Parathyroid adenoma (tissue), 2 donors: ENCODE results near the gene NCKAP5.
"Not testable (repeated sequence)": the region's sequence is repeated elsewhere in the genome, so short reads cannot be mapped to it uniquely, and the experiment has no call there.

ENCODE experiments used
- H2AFZ ChIP-seq: fragments of 300-600 bp; sonication (generic); one replicate; pipeline ENCODE4 v1.7.0; 2017; ENCODE audit warnings: antibody characterized with exemption, mild to moderate bottlenecking
- H3K27ac ChIP-seq: fragments of 300-600 bp; sonication (generic); one replicate; pipeline ENCODE4 v1.7.0; 2017
- H3K27me3 ChIP-seq: fragments of 300-600 bp; sonication (generic); one replicate; pipeline ENCODE4 v1.7.0; 2017; ENCODE audit warnings: low read length; ENCODE audit not compliant: control insufficient read depth, insufficient read depth
- H3K36me3 ChIP-seq: fragments of 300-600 bp; sonication (generic); one replicate; pipeline ENCODE4 v1.7.0; 2017; ENCODE audit warnings: low read length; ENCODE audit not compliant: control insufficient read depth, insufficient read depth
- H3K4me1 ChIP-seq: fragments of 300-600 bp; sonication (generic); one replicate; pipeline ENCODE4 v1.7.0; 2017; ENCODE audit warnings: control low read depth
- H3K4me2 ChIP-seq: fragments of 300-600 bp; sonication (generic); one replicate; pipeline ENCODE4 v1.7.0; 2017; ENCODE audit warnings: low read length
- H3K4me3 ChIP-seq: fragments of 300-600 bp; sonication (generic); one replicate; pipeline ENCODE4 v1.7.0; 2017; ENCODE audit warnings: low read depth, low read length
- H3K79me2 ChIP-seq: fragments of 300-600 bp; sonication (generic); one replicate; pipeline ENCODE4 v1.7.0; 2017; ENCODE audit warnings: control low read depth
- H3K9ac ChIP-seq: fragments of 300-600 bp; sonication (generic); one replicate; pipeline ENCODE4 v1.7.0; 2017; ENCODE audit warnings: mild to moderate bottlenecking
- H3K9me3 ChIP-seq: fragments of 300-600 bp; sonication (generic); one replicate; pipeline ENCODE4 v1.7.0; 2017; ENCODE audit warnings: low read length; ENCODE audit not compliant: control insufficient read depth
- TF ChIP-seq, protein P1 (sequence below): fragments of 300-600 bp; sonication (generic); IDR thresholded peaks from one replicate; pipeline ENCODE4 v1.7.0; 2017; ENCODE audit warnings: antibody characterized with exemption, mild to moderate bottlenecking
- donor health status: primary hyperparathyroidism.

Gene NCKAP5

DNA sequence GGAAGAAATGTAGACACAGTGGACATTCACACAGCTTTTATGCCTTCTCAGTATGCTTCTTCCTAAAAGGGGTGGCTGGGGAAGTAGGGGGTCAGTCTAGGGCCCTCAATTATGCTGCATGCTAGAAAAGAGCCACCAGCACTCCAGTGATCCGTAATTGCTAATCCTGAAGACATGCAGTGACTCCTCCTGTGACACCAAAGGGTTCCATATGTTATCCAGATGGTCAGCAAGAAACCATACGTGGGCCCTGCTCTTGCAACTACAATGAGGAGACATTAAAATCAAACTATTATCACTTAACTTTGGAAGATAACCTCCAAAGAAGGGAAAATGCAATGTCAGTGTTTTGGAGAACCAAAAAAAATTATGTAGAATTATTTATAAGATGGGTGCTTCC is 754.8 kb downstream of the NCKAP5 start:
- Histone ChIP-seq H3K4me1 (no peaks in the 10 kb centered on the region), H2AFZ (no peak overlapping the region), H3K4me2 (no peak overlapping the region), H3K9ac (no peak overlapping the region), H3K9me3 (no peaks in the 10 kb centered on the region), H3K27ac (no peak overlapping the region), H3K79me2 (no peaks in the 10 kb centered on the region), H3K27me3 (no peaks in the 10 kb centered on the region), H3K4me3 (no peak overlapping the region), H3K36me3 (no peaks in the 10 kb centered on the region)
- TF ChIP-seq, protein P1, sequence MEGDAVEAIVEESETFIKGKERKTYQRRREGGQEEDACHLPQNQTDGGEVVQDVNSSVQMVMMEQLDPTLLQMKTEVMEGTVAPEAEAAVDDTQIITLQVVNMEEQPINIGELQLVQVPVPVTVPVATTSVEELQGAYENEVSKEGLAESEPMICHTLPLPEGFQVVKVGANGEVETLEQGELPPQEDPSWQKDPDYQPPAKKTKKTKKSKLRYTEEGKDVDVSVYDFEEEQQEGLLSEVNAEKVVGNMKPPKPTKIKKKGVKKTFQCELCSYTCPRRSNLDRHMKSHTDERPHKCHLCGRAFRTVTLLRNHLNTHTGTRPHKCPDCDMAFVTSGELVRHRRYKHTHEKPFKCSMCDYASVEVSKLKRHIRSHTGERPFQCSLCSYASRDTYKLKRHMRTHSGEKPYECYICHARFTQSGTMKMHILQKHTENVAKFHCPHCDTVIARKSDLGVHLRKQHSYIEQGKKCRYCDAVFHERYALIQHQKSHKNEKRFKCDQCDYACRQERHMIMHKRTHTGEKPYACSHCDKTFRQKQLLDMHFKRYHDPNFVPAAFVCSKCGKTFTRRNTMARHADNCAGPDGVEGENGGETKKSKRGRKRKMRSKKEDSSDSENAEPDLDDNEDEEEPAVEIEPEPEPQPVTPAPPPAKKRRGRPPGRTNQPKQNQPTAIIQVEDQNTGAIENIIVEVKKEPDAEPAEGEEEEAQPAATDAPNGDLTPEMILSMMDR: no peak

DNA sequence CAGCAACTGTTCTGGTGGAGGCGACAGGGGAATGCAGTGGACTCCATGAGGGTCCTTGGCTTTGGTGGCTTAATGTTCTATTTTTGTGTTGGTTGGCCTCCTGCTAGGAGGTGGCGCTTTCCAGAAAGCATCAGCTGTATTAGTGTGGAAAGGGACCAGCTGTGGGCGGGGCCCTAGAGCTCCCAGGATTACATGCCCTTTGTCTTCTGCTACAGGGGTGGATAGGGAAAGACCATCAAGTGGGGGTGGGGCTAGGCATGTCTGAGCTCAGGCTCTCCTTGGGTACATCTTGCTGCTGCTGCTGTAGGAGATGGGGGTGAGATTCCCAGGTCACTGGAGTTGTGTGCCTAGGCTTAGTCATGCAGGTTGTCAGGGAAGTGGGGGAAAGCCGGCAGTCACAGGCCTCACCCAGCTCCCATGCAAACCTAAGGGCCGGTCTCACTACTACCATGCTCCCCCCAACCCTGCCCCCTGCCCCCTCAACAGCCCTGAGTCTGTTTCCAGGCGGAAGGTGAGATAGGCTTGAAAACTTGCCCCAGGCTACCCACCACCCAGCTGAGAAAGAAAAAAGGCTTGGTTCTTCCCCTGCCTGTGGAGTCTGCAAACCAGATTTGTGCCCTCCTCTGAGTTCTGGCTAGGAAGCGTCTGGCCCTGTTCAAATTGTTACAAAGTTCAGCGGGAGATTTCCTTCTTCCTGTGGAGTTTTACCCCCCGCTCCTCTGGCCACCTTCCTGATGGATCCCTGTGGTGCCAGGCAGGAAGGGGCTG is 756.9 kb downstream of the NCKAP5 start:
- Histone ChIP-seq H3K27ac (no peak overlapping the region), H3K4me3 (no peak overlapping the region), H3K27me3 (no peaks in the 10 kb centered on the region), H3K9ac (no peak overlapping the region), H2AFZ (no peak overlapping the region), H3K79me2 (no peaks in the 10 kb centered on the region), H3K9me3 (no peaks in the 10 kb centered on the region), H3K36me3 (no peaks in the 10 kb centered on the region), H3K4me1 (no peaks in the 10 kb centered on the region), H3K4me2 (no peak overlapping the region)
- TF ChIP-seq, protein P1: no peak

DNA sequence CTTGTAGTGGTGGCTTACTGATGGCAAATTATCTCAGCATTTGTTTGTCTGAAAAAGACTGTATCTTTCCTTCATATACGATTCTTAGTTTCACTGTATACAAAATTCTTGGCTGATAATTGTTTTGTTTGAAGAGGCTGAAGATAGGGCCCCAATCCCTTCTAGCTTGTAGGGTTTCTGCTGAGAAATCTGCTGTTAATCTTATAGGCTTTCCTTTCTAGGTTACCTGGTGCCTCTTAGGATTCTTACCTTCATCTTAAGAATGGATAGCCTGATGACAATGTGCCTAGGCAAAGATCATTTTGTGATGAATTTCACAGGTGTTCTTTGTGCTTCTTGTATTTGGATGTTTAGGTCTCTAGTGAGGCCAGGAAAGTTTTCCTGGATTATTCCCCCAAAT is 758.3 kb downstream of the NCKAP5 start:
- not testable (repeated sequence) for H2AFZ ChIP-seq, H3K27ac ChIP-seq, H3K9ac ChIP-seq, H3K79me2 ChIP-seq, H3K9me3 ChIP-seq, H3K4me1 ChIP-seq, H3K4me2 ChIP-seq, H3K27me3 ChIP-seq, H3K36me3 ChIP-seq, H3K4me3 ChIP-seq

DNA sequence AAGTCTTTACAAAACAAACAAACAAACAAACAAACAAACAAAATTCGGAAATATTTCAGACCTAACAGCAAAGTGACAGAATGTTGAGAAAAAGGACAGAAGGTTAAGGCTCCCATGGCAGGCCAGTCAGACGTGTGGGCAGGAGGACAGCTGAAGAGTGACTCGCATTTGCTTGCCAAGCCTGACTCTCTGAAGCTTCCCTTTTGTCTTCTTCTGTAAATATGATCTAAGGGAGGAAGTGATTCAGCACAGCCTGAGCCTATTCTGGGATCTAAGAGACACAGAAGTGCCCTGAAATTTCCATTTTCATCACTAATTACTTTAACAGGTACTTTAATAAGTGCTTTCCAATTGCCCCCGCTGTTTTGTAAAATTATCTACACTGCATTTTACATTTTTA is 764.2 kb downstream of the NCKAP5 start:
- H3K79me2 ChIP-seq: no peaks in the 10 kb centered on the region
- H3K27ac ChIP-seq: no peak overlapping the region
- TF ChIP-seq, protein P1: no peak
- H2AFZ ChIP-seq: no peak overlapping the region
- no peak overlapping the region for H3K4me3 ChIP-seq
- H3K36me3 ChIP-seq: no peaks in the 10 kb centered on the region
- H3K27me3 ChIP-seq: no peaks in the 10 kb centered on the region
- no peaks in the 10 kb centered on the region for H3K4me1 ChIP-seq
- H3K9me3 ChIP-seq: no peaks in the 10 kb centered on the region
- no peak overlapping the region for H3K4me2 ChIP-seq
- H3K9ac ChIP-seq: no peak overlapping the region

DNA sequence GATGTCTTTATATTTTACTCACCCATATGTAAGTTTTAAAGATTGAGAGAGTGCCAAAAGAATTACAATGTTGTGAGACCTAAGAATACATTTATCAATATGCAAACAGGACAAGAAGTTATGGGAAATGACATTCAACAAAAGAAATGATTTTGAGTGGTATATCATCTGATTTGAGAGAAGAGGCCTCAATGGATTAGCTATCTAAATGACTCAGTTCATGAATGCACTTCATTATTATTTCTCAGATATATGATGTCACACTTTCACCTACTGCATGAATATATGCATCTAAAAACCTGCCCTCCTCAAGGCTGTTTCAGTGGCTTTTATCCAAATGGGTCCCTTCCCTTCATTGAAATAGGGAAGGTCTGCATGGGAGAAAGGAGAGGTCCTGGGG is 769.9 kb downstream of the NCKAP5 start:
- H3K4me2 ChIP-seq: no peak overlapping the region
- H3K27ac ChIP-seq: no peak overlapping the region
- no peak overlapping the region for H2AFZ ChIP-seq
- H3K36me3 ChIP-seq: no peaks in the 10 kb centered on the region
- H3K4me1 ChIP-seq: no peaks in the 10 kb centered on the region
- no peaks in the 10 kb centered on the region for H3K9me3 ChIP-seq
- H3K79me2 ChIP-seq: no peaks in the 10 kb centered on the region
- no peaks in the 10 kb centered on the region for H3K27me3 ChIP-seq
- no peak overlapping the region for H3K4me3 ChIP-seq
- TF ChIP-seq, protein P1: no peak
- H3K9ac ChIP-seq: no peak overlapping the region
